SU-DHL-6 (cell line): ENCODE measurements around the gene RTN4R.

Source experiments
- CTCF ChIP-seq: fragments of 200-600 bp; sonication (generic); IDR thresholded peaks from one replicate; pipeline ENCODE4 v1.5.1; 2017; ENCODE audit warnings: antibody characterized with exemption, mild to moderate bottlenecking, low read length, moderate library complexity; ENCODE audit not compliant: insufficient read depth, poor library complexity, severe bottlenecking
- EZH2phosphoT487 ChIP-seq: fragments of 200-600 bp; sonication (generic), shearing (Covaris generic); conservative IDR thresholded peaks from 2 replicates; pipeline ENCODE4 v1.6.1; 2018; ENCODE audit warnings: mild to moderate bottlenecking, antibody characterized with exemption, low read length, moderate library complexity, mixed read lengths

- TF ChIP-seq CTCF = no peak
- TF ChIP-seq EZH2phosphoT487 = no peak
Observed at GRCh38 chr22:20199413-20199842, 68.7 kb downstream of the RTN4R start.
